Measurements from ENCODE around the gene GTF3C5.

GRCh38 chr9:133105461-133105770 lies 74.6 kb downstream of the GTF3C5 start:
- no peak for TF ChIP-seq EP300 (IDR thresholded peaks at IDR 0.05)
- TF ChIP-seq CTCF (IDR thresholded peaks at IDR 0.05), result no peak

Measured in stomach (tissue), 4 donors.